GM18519 (cell line): Measurements from ENCODE around the gene GPAT3.
A peak's percentile ranks its signal among the peaks of the same experiment; 100 is the strongest.
"Not testable (repeated sequence)": the region's sequence is repeated elsewhere in the genome, so short reads cannot be mapped to it uniquely, and the experiment has no call there.

Source experiments
- ATAC-seq: cut with Tn5 transposase; IDR thresholded peaks from one replicate; pipeline ENCODE4 v1.9.1; 2021; ENCODE audit warnings: mild to moderate bottlenecking, moderate library complexity; ENCODE audit not compliant: unreplicated experiment, low FRiP score

The GPAT3 gene

DNA sequence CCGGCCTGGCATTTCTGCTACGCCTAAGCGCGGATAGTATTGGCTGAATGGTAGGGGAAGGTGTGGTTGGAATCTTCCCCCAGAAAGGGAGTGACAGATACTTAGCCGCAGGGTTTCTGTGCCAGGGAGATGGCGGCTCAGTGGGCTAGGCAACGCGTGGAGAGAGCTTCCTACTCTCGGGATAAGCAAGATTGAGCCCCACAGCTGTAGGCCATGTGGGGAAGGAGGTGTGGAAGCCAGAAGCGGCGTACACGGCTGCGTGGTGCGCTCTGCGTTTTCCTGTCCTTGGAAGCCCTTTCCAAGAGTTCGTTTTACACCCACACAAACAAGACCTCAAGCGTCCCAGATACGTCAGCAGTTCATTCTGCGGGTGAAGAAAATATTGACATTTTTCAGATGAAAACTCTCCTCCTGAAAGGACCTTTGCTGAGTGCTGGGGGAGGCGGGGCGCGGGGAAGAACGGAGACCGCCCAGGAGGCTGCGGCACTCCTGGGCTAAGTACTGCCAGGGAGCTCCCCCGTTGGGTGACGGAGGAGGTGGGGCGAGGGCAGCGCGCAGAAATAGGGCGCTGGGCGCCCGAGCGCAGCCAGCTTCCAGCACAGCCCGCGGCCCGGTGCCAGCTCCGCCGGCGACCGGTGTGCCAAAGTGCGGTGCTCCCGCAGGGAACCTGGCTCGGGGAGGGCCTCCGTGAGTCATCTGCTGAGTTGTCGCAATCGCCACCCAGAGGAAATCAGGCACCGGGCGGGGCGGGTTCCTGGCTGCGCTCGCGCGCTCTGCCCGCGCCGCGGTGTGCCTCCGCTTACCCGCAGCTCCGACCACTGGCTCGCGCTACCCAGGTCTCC is at the start of gene GPAT3:
TSS of gene GPAT3 (plus strand) at position 589 of the 842 bp plus-strand sequence. CDS start 515 bp downstream, outside the sequence.
- peak; percentile 51 for ATAC-seq

DNA sequence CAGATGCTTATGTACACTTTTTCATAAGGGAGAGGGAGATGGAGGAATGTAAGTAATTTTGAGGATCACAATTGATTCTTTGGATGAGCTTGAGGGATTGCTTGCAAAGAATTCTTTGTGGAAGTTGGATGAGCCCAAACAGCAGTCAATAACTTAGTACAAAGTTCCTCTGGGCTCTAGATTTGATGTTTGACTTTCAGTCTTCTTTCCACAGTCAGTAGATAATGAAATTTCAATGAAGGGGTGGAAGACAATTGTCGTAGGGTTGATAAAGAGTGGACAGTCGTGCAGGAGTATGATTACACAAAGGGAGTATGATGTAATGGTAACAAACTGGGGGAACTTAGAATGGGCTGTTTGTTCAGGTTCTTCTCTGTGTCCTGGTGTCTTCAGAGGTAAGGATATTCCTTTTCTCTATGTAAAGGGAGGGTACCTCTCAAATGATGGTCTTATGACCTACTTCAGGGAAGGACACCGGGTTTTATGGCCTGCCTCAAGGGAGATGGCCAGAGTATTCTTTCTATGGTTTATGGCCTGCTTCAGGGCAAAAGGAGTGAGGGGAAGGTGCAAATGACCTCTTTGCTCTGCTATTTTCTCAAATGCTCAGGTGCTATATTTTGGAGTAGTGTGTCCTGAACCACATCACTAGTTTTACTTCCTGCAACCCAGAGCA is 49.3 kb upstream of the GPAT3 start:
- no peak for ATAC-seq

DNA sequence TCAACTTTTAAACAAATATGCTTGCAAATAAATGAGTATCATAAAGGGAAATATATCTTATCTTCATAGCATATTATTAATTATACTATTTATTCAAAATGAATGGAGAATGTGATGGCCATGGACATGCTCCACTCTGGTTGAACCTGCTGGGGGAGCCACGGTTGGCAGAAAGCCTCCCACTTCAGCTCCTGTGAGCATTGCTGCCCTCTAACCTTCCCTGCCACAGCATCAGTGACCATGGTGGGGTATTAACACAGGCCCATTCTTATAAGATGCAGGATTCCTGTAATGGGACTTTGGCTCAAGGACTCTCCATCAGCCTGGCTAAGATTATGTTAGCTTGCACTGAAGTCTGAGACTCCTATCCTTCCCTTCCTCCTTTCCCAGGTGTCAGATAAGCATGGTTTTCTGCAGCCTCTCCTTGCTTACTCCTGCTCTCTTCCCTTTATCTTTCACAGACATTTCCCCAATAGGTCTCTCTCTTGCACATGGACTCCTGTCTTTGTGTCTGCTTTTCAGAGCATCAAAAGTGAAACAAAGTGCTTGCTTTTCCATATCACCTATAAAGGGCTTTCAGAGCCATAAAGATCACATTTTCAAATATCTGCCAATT is 46.1 kb upstream of the GPAT3 start:
- ATAC-seq = no peak

DNA sequence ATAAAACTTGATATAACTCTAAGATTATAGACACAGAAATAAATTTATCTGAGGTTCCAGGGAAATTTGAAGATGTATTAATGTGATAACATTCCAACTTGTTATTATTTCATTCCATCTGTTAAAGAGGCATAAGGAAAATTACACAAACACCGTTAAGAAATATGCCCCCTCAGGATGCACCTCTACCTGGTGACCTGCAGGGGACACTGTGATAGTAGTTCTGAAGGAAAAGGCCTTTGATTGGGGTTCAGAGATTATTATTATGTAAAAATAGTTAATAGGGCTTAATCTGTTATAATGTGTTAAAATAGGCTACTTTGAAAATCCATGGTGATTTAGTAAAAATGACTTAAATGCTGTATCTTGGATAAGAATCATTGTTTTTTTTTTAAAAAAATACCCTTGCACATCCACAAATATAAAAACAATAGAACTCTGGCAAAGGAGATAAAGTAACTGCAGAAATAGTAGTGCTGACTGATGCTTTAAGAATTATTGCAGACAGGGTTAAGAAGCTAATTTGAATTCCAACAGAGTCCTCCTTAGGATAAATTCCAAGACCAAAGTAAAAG is 44.9 kb upstream of the GPAT3 start:
- ATAC-seq = peak; percentile 77

DNA sequence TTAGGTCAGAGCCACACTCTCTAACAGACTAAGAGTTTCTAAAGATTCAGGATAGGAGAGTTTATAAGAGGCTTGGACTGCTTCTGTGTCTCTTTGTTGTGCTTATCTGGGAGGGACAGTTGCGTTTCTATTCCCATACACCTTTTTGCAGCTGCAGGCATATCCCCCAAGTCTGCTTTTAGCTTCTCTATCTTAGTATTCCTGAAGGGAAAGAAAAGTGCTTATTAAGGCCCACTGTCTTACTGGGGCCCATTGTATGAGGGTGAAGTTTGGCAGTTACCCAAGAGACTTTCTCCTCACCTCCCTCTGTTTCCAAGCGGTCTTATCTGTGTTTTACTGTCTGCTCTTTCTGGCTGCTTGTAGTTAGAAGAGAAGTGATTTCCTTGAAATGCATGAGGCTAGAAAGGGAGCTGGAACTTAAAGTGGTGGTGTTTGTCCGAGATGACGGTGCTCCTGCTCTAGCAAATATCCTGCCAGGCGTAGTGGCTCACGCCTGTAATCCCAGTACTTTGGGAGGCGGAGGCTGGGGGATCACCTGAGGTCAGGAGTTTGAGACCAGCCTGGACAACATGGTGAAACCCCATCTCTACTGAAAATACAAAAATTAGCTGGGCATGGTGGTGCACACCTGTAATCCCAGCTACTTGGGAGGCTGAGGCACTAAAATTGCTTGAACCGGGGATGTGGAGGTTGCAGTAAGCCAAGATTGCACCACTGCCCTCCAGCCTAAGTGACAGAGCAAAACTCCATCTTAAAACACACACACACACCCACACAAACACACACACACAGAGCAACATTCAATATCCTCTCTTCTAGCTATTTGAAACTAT is 39.6 kb upstream of the GPAT3 start:
- ATAC-seq = not testable (repeated sequence)

DNA sequence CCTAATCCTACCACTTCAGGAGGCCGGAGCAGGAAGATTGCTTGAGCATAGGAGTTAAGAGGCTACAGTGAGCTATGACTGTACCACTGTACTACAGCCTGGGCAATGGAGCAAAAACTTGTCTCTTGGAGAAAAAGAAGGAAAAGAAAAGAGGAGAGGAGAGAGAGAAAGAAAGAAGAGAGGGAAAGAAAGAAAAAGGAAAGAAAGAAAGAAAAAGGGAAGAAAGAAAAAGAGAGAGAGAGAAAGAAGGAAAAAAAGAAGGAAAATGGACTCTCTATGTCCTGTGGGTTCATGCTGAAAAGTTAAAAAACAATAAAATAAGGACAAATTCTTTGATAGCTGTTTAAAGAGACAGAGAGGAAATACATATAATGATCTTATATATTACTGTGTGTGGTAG is 37.7 kb upstream of the GPAT3 start:
- ATAC-seq = no peak

DNA sequence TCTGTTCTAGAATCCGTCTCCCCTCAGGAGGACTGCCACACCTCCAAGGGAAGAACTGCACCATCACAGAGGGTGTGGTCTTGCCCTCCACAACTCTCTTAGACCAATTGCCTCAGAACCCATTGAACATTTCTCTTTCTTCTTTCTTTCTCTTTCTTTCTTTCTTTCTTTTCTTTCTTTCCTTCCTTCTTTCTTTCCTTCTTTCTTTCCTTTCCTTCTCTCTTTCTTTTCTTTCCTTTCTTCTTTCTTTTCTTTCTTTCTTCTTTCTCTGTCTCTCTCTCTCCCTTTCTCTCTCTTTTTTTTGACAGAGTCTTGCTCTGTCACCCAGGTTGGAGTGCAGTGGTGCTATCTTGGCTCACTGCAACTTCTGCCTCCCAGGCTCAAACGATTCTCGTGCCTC is 34.2 kb upstream of the GPAT3 start:
- not testable (repeated sequence) for ATAC-seq

DNA sequence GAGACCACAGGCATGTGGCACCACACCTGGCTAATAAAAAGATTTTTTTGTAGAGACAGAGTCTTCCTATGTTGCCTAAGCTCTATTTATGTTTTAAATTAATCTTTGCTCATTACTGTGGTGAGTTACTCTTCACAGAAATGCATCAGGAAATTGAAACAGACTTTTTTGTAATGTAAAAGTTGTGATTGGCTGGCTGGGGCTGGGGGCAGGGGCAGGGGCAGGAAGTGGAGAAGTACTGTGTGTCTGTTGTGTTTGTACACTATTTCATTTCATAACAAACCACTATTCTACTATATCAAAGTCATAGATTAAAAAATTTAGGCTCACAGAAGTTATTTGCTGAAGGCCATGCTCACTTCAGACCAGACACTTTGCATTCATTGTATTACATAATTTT is 31.9 kb upstream of the GPAT3 start:
- no peak for ATAC-seq

DNA sequence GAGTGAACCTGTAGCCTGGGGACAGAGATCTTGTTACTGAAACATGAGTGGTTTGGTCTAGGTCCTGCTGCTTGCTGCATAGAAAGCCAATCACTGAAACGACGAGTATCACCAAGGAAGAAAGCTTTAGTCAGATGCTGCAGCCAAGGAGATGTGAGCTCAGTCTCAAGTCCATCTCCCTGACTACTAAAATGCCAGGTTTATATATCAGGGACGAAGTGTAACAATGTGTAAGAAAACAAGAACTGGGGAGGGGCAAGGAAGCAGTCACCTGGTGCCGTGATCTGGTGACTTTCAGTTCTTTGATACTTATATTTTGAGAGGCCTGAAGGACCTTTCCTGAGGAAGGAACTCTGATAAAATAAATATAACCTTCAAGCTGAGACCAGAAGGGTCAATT is 31.4 kb upstream of the GPAT3 start:
- ATAC-seq = no peak

DNA sequence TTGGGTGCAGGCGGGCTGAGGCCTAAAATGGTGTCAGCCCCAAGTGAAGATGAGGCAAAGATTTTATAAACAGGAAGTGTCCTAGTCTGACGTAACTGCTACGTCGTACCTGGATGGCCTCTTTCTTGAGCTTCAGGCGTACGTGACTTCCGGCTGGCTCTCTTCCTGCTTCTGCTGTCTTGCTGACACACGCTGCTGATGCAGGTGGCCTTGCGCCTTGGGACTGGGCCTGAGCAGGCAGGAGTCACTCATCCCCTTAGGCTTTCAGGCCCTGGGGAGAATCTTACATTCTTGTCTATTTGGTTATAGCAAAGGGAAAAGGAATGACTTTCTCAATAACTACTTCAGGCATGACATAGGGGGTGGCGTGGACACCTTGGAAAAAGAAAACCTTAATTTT is 30.9 kb upstream of the GPAT3 start:
- ATAC-seq = no peak

DNA sequence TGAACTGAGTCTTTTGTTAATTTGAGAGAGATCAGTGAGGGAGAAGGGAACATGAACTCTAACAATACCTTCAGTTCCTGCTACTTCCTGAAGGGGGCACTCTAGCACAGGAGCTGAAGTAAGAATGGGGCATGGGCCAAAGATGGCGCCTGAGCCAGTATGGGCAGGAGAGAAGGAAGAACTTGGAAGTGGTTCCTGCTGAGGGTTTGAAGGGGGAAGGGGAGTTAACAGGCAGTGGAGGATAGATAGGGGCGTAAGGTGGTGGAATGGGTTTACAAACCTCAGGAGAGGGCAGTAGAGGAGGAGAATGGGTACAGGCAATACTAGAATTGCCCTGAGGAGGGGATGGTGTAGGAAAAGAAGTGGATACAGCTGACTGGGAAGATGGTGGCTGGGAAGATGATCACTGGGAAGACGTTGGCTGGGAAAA is 26.7 kb upstream of the GPAT3 start:
- ATAC-seq = not testable (repeated sequence)

DNA sequence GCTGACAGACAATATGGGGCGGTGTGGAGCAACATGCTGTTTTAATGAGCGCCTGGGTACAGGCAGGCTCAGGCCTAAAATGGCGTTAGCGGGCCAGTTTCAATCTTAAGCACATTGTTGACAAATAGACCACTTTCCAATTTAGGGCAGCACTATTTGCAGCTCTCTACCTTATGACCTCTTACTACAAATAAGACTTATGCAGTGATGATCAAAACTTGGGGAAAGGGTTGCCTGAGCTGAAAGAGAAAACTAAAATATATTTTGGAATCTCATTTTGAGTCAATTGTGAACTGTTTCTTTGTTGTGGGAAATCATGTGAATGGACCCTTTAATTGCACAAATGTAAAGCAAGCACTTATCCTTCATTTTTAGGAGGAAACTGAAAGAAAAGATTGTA is 25.5 kb upstream of the GPAT3 start:
- no peak for ATAC-seq

DNA sequence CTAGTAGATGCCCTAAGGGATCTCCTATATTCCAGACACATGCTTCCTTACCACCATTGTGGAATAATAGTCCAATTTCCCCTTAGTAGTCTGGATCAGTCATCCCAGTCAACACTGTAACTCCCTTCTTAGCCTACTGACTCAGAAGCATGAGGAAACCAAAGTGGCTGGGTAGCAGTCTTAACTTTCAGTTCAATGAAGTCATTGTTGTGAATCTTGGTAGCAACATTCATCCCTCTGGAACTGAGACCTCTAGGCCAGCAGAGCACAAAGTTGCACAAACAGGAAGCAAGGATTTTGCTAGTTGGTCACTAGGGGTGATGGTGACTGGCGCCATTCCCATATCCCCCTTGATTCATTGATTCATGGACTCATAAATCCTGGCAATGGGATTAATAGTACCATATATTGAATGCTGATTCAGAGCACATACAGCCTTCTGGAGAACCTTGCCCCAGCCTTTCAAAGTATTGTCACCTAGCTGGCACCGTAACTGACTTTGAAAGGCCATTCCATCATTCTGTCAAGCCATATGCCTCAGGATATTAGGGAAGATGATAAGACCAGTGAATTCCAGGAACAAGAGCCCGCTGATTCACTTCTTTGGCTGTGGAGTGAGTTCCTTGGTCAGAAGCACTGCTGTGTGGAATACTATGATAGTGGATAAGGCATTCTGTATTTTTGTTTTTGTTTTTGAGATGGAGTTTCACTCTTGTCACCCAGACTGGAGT is 19.7 kb upstream of the GPAT3 start:
- ATAC-seq = no peak

DNA sequence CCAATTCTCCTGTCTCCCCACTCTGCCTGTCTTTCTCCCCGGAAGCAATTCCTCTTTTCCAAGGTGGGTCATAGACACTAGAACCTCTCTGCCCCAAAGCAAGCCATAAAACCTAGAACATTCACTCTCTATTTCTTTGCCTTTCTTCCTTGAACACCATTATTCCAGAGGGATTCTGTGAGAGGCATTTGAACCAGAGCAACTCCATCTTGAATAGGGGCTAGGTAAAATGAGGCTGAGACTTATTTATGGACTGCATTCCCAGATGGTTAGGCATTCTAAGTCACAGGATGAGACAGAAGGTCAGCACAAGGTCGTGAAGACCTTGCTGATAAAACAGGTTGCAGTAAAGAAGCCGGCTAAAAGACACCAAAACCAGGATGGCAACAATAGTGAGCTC is 13.7 kb upstream of the GPAT3 start:
- no peak for ATAC-seq

DNA sequence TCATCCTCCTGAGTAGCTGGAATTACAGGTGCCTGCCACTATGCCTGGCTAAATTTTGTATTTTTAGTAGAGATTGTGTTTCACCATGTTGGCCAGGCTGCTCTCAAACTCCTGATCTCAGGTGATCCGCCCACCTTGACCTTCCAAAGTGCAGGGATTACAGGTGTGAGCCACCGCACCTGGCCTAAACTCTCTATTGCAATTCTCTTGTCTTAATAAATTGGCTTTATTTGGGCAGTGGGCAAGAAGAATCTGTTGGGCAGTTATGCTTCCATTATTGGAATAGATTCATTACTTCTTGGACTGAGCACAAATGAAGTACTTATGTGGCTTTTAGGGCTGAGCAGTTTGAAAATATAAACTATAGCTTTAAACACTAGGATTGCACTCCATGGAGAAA is 8.2 kb upstream of the GPAT3 start:
- no peak for ATAC-seq

DNA sequence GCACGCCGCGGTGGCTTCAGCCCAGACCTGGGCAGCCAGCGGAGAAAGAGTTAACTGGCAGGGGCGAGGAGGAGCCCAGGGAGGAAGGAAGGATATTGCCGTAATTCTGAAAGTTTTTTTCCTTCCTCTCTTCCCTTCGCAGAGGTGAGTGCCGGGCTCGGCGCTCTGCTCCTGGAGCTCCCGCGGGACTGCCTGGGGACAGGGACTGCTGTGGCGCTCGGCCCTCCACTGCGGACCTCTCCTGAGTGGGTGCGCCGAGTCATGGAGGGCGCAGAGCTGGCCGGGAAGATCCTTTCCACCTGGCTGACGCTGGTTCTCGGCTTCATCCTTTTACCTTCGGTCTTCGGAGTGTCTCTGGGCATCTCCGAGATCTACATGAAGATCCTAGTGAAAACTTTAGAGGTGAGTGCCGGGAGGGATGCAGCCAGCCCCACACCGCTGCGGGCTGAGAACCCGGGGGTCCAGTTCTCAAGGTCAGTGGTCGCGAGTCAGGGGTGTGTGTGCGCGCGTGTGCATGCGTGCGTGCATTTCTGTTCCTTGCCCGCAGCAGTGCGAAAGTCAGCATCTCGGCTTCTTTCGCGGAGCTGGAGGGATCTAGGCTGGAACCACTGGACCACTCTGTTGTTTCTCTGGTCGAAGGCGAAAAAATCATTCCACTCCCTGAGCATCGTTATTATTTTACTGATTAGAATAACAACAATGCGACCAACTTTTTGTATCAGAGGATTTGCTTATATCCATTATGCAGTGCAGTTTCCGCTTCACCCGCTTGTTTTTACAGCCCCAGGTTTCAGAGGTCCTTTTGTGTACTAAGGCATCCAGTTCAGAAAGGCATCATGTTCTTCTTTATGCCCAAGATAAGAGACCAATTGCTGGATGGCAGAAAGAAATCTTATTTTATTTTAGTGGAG is 709 bp downstream of the GPAT3 start:
- no peak for ATAC-seq

DNA sequence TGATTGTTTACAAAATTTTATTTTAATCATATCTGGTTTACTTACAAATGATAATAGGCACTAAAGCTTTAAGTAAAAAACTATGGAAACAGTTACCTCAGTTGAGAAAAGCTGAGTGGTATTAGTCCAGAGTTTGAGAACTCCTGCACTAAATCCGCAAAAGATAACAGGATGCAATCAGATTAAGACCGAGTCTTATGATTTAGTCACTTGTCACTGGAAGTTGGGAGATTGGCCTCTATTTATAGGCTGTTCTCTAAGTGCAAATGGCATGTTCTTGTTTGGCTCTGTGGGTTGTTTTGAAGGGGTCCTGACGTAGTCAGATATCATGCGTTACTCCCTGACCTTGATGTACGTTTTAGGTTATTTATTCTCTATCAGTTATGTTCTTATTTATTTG is 6.3 kb downstream of the GPAT3 start:
- no peak for ATAC-seq

DNA sequence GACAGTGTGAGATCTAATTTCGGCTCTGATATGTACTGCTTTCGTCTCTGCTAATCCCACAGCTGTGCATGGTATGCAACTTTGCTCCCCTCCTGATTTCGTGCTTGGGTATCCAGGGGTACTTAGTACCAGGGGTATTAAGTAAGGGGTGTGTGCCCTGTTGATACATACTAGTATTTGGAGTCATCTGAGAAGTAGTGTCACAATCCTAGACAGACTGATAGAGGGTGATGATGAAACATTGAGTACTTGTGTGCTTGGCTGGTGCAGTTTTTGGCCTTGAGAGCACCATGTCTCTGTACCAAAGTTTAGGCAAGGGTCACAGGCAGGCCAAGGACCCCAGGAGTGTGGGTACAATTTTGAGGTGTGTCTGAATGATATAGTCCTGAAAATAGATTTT is 10.9 kb downstream of the GPAT3 start:
- no peak for ATAC-seq
